ENCODE measurements around the gene SPTLC2. TPM values are rescaled to one million over a fixed set of nuclear protein-coding genes. Genes with fewer than 3 reads are reported as not detected.
A peak's percentile ranks its signal among the peaks of the same experiment; 100 is the strongest.

The SPTLC2 gene
- total and polyA plus RNA-seq, 2 of the 13 experiments (the other 11 are each of a cell fraction or from before 2014, with no cell fraction given): 17.4 to 17.5 TPM

GRCh38 chr14:77458249-77458950, 158.0 kb downstream of the SPTLC2 start (continued):
- TF ChIP-seq ZNF160 (CRISPR knock-in tag; IDR thresholded peaks at IDR 0.05) (no peak), KAT8 (CRISPR knock-in tag; IDR thresholded peaks at IDR 0.05) (no peak), SNAI1 (CRISPR knock-in tag; IDR thresholded peaks at IDR 0.05; ENCODE audit: borderline replicate concordance) (no peak), ZNF687 (CRISPR knock-in tag; IDR thresholded peaks at IDR 0.05) (peak; percentile 66), SP4 (CRISPR knock-in tag; IDR thresholded peaks at IDR 0.05) (no peak), ZXDC (CRISPR knock-in tag; IDR thresholded peaks at IDR 0.05) (no peak), THRA (CRISPR knock-in tag; IDR thresholded peaks at IDR 0.05; ENCODE audit: borderline replicate concordance) (0 out of 2 replicates have a peak, but pooled peaks have one; percentile 2), NAIF1 (CRISPR knock-in tag; IDR thresholded peaks at IDR 0.05; ENCODE audit: borderline replicate concordance) (0 out of 2 replicates have a peak, but pooled peaks have one; percentile 74), PHF8 (CRISPR knock-in tag; IDR thresholded peaks at IDR 0.05) (peak; percentile 40), ARID4A (CRISPR knock-in tag; IDR thresholded peaks at IDR 0.05; ENCODE audit: borderline replicate concordance) (peak; percentile 46), ONECUT2 (CRISPR knock-in tag; IDR thresholded peaks at IDR 0.05) (no peak), ZNF564 (CRISPR knock-in tag; IDR thresholded peaks at IDR 0.05) (no peak), ZBTB42 (CRISPR knock-in tag; IDR thresholded peaks at IDR 0.05) (0 out of 2 replicates have a peak, but pooled peaks have one; percentile 37), ZNF788 (CRISPR knock-in tag; IDR thresholded peaks at IDR 0.05; ENCODE audit: borderline replicate concordance) (peak; percentile 43; the same call in 1 of the 2 replicates), ZNF816 (CRISPR knock-in tag; IDR thresholded peaks at IDR 0.05; ENCODE audit: borderline replicate concordance) (no peak), TBX2 (CRISPR knock-in tag; IDR thresholded peaks at IDR 0.05; ENCODE audit: borderline replicate concordance) (peak; percentile 73; the same call in 1 of the 2 replicates)
